Stimulated activated memory B cell treated with anti-CD40 and anti-IgM and Interleukin-4, amounts not matched to agents 10 μg/mL and 1 μg/mL and 100 μg/mL, for 72 hours (primary cell): ENCODE data around the gene SHANK1.
"Not testable (repeated sequence)": the region's sequence is repeated elsewhere in the genome, so short reads cannot be mapped to it uniquely, and the experiment has no call there.

ENCODE experiments used
- ATAC-seq: fragments of 150-1000 bp; cut with Tn5 transposase; 2 replicates; pipeline ENCODE4 v1.10.0; 2021
- H3K27ac Mint-ChIP-seq: one replicate; pipeline ENCODE4 v1.8.0; 2022; ENCODE audit warnings: mild to moderate bottlenecking, mixed read lengths
- H3K27me3 Mint-ChIP-seq: one replicate; pipeline ENCODE4 v1.8.0; 2022; ENCODE audit warnings: mixed read lengths
- H3K36me3 Mint-ChIP-seq: one replicate; pipeline ENCODE4 v1.8.0; 2022; ENCODE audit warnings: mixed read lengths
- H3K4me1 Mint-ChIP-seq: one replicate; pipeline ENCODE4 v1.8.0; 2022; ENCODE audit warnings: mixed read lengths
- H3K4me3 Mint-ChIP-seq: one replicate; pipeline ENCODE4 v1.8.0; 2022; ENCODE audit warnings: mild to moderate bottlenecking, moderate library complexity, mixed read lengths
- H3K9me3 Mint-ChIP-seq: one replicate; pipeline ENCODE4 v1.8.0; 2022; ENCODE audit warnings: mixed read lengths

The SHANK1 gene

GRCh38 chr19:50719566-50719965 is at the start of gene SHANK1:
SHANK1 (minus strand) TSS chr19:50719802; CDS start chr19:50716919, 2,883 bp downstream.
- Mint-ChIP-seq H3K36me3 (no peaks in the 10 kb centered on the region), H3K27me3 (peaks cover 83% of the 10 kb centered on the region), H3K4me1 (peaks cover 23% of the 10 kb centered on the region), H3K27ac (no peak within 1 kb of the TSS), H3K9me3 (no peaks in the 10 kb centered on the region), H3K4me3 (peak within 1 kb of the TSS; percentile 3)
- no peak for ATAC-seq

GRCh38 chr19:50768277-50768676 is 48.7 kb upstream of the SHANK1 start:
- Mint-ChIP-seq H3K4me3 (no peak overlapping the region), H3K4me1 (no peaks in the 10 kb centered on the region), H3K36me3 (no peaks in the 10 kb centered on the region), H3K9me3 (no peaks in the 10 kb centered on the region), H3K27ac (no peak overlapping the region), H3K27me3 (peaks cover 52% of the 10 kb centered on the region)
- ATAC-seq: no peak

GRCh38 chr19:50767263-50767662 is 47.7 kb upstream of the SHANK1 start:
- not testable (repeated sequence) for H3K4me1 Mint-ChIP-seq, H3K9me3 Mint-ChIP-seq, H3K27ac Mint-ChIP-seq, H3K36me3 Mint-ChIP-seq, ATAC-seq, H3K4me3 Mint-ChIP-seq
- peaks cover 52% of the 10 kb centered on the region for H3K27me3 Mint-ChIP-seq

GRCh38 chr19:50766746-50767145 is 47.1 kb upstream of the SHANK1 start:
- not testable (repeated sequence) for H3K36me3 Mint-ChIP-seq, H3K4me1 Mint-ChIP-seq, H3K4me3 Mint-ChIP-seq, H3K9me3 Mint-ChIP-seq, ATAC-seq, H3K27ac Mint-ChIP-seq
- peaks cover 52% of the 10 kb centered on the region for H3K27me3 Mint-ChIP-seq

GRCh38 chr19:50764409-50764808 is 44.8 kb upstream of the SHANK1 start:
- Mint-ChIP-seq H3K36me3 (no peaks in the 10 kb centered on the region), H3K27ac (no peak overlapping the region), H3K4me3 (no peak overlapping the region), H3K27me3 (peaks cover 42% of the 10 kb centered on the region), H3K9me3 (peaks cover 3% of the 10 kb centered on the region), H3K4me1 (no peaks in the 10 kb centered on the region)
- no peak for ATAC-seq

GRCh38 chr19:50763521-50763920 is 43.9 kb upstream of the SHANK1 start:
- H3K9me3 Mint-ChIP-seq, H3K4me1 Mint-ChIP-seq, H3K27ac Mint-ChIP-seq, H3K4me3 Mint-ChIP-seq, ATAC-seq, H3K36me3 Mint-ChIP-seq: not testable (repeated sequence)
- peaks cover 44% of the 10 kb centered on the region for H3K27me3 Mint-ChIP-seq

GRCh38 chr19:50761501-50761900 is 41.9 kb upstream of the SHANK1 start:
- not testable (repeated sequence) for H3K9me3 Mint-ChIP-seq, H3K4me1 Mint-ChIP-seq, H3K27ac Mint-ChIP-seq, H3K36me3 Mint-ChIP-seq, H3K4me3 Mint-ChIP-seq, ATAC-seq
- H3K27me3 Mint-ChIP-seq: peaks cover 42% of the 10 kb centered on the region

GRCh38 chr19:50759886-50760285 is 40.3 kb upstream of the SHANK1 start:
- ATAC-seq: no peak
- no peak overlapping the region for H3K4me3 Mint-ChIP-seq
- peaks cover 8% of the 10 kb centered on the region for H3K9me3 Mint-ChIP-seq
- H3K36me3 Mint-ChIP-seq: no peaks in the 10 kb centered on the region
- no peak overlapping the region for H3K27ac Mint-ChIP-seq
- no peaks in the 10 kb centered on the region for H3K4me1 Mint-ChIP-seq
- H3K27me3 Mint-ChIP-seq: peaks cover 42% of the 10 kb centered on the region

- not testable (repeated sequence) for ATAC-seq, H3K36me3 Mint-ChIP-seq, H3K4me3 Mint-ChIP-seq, H3K27ac Mint-ChIP-seq, H3K9me3 Mint-ChIP-seq, H3K4me1 Mint-ChIP-seq
- H3K27me3 Mint-ChIP-seq: peaks cover 46% of the 10 kb centered on the region
These were observed 39.5 kb upstream of the SHANK1 start for GRCh38 chr19:50759076-50759475.

- not testable (repeated sequence) for H3K27ac Mint-ChIP-seq, H3K9me3 Mint-ChIP-seq, H3K36me3 Mint-ChIP-seq, H3K4me1 Mint-ChIP-seq, ATAC-seq, H3K4me3 Mint-ChIP-seq
- peaks cover 56% of the 10 kb centered on the region for H3K27me3 Mint-ChIP-seq
These were observed 38.0 kb upstream of the SHANK1 start for GRCh38 chr19:50757624-50758023.

- not testable (repeated sequence) for H3K36me3 Mint-ChIP-seq, H3K4me1 Mint-ChIP-seq, H3K4me3 Mint-ChIP-seq, H3K27ac Mint-ChIP-seq, ATAC-seq, H3K9me3 Mint-ChIP-seq
- peaks cover 61% of the 10 kb centered on the region for H3K27me3 Mint-ChIP-seq
These were observed 36.6 kb upstream of the SHANK1 start for GRCh38 chr19:50756244-50756643.

- H3K4me3 Mint-ChIP-seq: no peak overlapping the region
- H3K27ac Mint-ChIP-seq: no peak overlapping the region
- H3K36me3 Mint-ChIP-seq: no peaks in the 10 kb centered on the region
- H3K27me3 Mint-ChIP-seq: peaks cover 61% of the 10 kb centered on the region
- ATAC-seq: no peak
- peaks cover 4% of the 10 kb centered on the region for H3K9me3 Mint-ChIP-seq
- no peaks in the 10 kb centered on the region for H3K4me1 Mint-ChIP-seq
These were observed 34.3 kb upstream of the SHANK1 start for GRCh38 chr19:50753879-50754278.

GRCh38 chr19:50750010-50750409 is 30.4 kb upstream of the SHANK1 start:
- Mint-ChIP-seq H3K4me1 (no peaks in the 10 kb centered on the region), H3K4me3 (no peak overlapping the region), H3K27me3 (peaks cover 38% of the 10 kb centered on the region), H3K36me3 (no peaks in the 10 kb centered on the region), H3K9me3 (no peaks in the 10 kb centered on the region), H3K27ac (no peak overlapping the region)
- ATAC-seq: no peak

GRCh38 chr19:50749490-50749889 is 29.9 kb upstream of the SHANK1 start:
- Mint-ChIP-seq H3K4me3 (no peak overlapping the region), H3K4me1 (no peaks in the 10 kb centered on the region), H3K36me3 (no peaks in the 10 kb centered on the region), H3K27ac (no peak overlapping the region), H3K27me3 (peaks cover 38% of the 10 kb centered on the region), H3K9me3 (no peaks in the 10 kb centered on the region)
- ATAC-seq: no peak

- ATAC-seq, H3K4me1 Mint-ChIP-seq, H3K36me3 Mint-ChIP-seq, H3K4me3 Mint-ChIP-seq, H3K27ac Mint-ChIP-seq, H3K9me3 Mint-ChIP-seq: not testable (repeated sequence)
- H3K27me3 Mint-ChIP-seq: peaks cover 34% of the 10 kb centered on the region
These were observed 27.5 kb upstream of the SHANK1 start for GRCh38 chr19:50747141-50747540.

GRCh38 chr19:50745221-50745620 is 25.6 kb upstream of the SHANK1 start:
- Mint-ChIP-seq H3K9me3 (no peaks in the 10 kb centered on the region), H3K4me3 (no peak overlapping the region), H3K4me1 (no peaks in the 10 kb centered on the region), H3K27me3 (peaks cover 52% of the 10 kb centered on the region), H3K27ac (no peak overlapping the region), H3K36me3 (no peaks in the 10 kb centered on the region)
- no peak for ATAC-seq

- H3K36me3 Mint-ChIP-seq: no peaks in the 10 kb centered on the region
- no peak overlapping the region for H3K4me3 Mint-ChIP-seq
- H3K27me3 Mint-ChIP-seq: peaks cover 69% of the 10 kb centered on the region
- no peak for ATAC-seq
- no peak overlapping the region for H3K27ac Mint-ChIP-seq
- H3K4me1 Mint-ChIP-seq: no peaks in the 10 kb centered on the region
- H3K9me3 Mint-ChIP-seq: peaks cover 4% of the 10 kb centered on the region
These were observed 23.9 kb upstream of the SHANK1 start for GRCh38 chr19:50743537-50743936.
